GF-D8 (cell line): ENCODE results near the gene CKAP2.
"Not testable (repeated sequence)": the region's sequence is repeated elsewhere in the genome, so short reads cannot be mapped to it uniquely, and the experiment has no call there.

Experiments
- DNase-seq: peaks from one replicate; lab custom pipeline; 2025; lab: John Stamatoyannopoulos, UW

Gene CKAP2

GRCh38 chr13:52452470-52452869, 2.8 kb upstream of the CKAP2 start:
- DNase-seq, result no peak

- DNase-seq, result peak; percentile 15
Measured at GRCh38 chr13:52454459-52454819, 839 bp upstream of the CKAP2 start.

DNA sequence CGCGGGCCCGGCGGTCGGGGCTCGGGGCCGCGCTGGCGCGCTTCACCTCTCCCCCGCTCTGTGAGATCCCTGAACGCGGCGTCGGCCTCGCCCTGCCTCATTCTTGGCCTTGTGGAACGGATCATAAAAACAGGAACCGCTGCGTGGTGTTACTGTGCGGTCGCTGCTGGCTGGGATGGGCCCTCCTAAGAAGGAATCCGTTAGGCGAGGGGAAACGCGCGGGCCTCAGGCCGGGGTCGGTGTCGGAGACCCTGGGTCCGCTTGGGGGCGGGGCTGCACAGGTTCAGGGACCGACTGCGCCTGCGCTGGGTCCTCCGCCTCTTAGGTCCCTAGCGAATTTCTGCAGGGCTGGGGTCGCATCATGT, 381 bp downstream of the CKAP2 start:
- peak; percentile 79 for DNase-seq

DNA sequence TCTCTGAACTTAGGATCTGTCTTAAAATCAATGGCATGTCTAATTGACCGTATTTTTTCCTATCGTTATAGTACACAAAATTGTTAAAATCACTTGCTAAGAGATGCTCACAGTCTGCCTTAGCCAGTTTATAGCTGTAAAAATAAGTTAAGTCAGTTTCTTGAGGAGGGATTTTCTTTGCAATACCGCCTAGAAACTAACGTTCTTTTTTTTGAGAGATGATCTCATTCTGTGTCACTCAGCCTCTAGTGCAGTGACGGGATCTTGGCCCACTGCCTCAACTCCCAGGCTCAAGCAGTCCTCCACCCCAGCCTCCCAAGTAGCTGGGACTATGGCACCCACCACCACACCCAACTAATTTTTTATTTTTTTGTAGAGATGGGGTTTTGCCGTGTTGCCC, 4.4 kb downstream of the CKAP2 start:
- no peak for DNase-seq

- no peak for DNase-seq
Measured at GRCh38 chr13:52461265-52461664, 6.0 kb downstream of the CKAP2 start.

DNA sequence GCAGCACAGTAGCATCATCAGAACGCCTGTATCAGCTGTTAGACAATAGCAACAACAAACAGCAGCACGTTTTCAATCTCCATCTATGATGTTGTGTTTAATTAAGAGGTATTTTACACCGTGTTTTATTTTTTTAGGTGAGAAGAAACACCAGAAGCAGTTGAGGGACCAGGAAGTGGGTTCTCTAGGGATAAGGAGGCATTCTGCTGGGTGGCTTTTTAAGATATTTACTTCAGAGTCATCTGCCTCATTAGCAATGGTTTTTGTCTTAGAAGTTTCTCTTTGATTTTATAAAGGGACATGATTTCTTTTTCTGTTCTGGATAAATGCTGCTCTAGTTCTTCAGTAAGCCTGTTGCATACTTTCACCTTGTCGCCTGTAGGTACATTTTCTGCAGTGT, 8.2 kb downstream of the CKAP2 start:
- no peak for DNase-seq

- not testable (repeated sequence) for DNase-seq
Measured at GRCh38 chr13:52468487-52468886, 13.2 kb downstream of the CKAP2 start.

- not testable (repeated sequence) for DNase-seq
Measured at GRCh38 chr13:52480677-52481428, 25.6 kb downstream of the CKAP2 start.

DNA sequence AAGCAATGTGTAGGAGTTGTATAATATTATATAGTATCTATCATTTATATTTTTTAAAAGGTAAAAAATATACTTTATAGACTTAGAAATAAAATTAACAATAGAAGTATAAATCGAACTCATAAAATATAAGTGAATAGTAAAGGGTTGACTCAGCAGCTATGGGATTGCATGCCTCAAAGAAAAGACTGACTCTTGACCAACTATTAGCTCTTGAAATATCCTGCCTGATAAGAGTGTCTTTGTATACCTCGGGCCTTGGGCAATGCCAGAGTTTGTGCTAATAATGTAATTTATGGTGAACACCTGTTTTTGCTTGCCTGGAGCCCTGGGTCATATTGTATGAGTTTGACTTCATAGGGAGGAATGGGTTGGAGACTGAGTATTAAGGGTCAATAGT, 31.8 kb downstream of the CKAP2 start:
- not testable (repeated sequence) for DNase-seq

GRCh38 chr13:52488763-52489162, 33.5 kb downstream of the CKAP2 start:
- not testable (repeated sequence) for DNase-seq

DNA sequence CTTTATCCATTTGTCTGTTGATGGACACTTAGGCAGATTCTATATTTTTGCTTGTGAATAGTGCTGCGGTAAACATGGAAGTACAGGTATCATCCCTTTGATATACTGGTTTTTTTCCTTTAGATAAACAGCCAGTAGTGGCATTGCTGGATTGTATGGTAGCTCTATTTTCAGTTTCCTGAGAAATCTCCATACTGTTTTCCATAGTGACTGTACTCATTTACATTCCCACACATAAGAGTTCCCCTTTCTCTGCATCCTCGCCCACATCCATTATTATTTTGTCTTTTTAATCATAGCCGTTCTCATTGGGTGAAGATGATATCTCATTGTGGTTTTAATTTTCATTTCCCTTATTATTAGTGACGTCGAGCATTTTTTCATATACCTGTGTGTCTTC, 35.7 kb downstream of the CKAP2 start:
- not testable (repeated sequence) for DNase-seq

GRCh38 chr13:52494241-52494640, 39.0 kb downstream of the CKAP2 start:
- not testable (repeated sequence) for DNase-seq

DNA sequence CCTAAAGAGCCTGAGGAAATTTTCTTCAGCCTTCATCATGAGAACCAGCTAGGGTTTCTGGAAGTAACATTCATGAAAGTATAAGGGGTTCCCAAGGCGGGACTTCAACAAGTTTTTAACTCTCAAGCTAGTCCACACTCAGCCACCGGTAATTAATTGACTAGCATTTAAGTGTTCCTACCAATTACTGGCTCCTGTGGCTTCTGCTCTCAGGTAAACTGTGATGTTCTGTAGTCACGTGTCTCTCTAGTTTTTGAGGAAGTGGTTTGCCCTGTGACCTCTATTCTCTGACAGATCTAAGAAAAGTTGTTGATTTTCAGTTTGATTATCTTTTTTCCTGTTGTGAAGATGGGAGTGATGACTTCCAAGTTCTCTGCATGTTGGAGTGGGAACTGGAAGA, 42.7 kb downstream of the CKAP2 start:
- DNase-seq, result not testable (repeated sequence)

DNA sequence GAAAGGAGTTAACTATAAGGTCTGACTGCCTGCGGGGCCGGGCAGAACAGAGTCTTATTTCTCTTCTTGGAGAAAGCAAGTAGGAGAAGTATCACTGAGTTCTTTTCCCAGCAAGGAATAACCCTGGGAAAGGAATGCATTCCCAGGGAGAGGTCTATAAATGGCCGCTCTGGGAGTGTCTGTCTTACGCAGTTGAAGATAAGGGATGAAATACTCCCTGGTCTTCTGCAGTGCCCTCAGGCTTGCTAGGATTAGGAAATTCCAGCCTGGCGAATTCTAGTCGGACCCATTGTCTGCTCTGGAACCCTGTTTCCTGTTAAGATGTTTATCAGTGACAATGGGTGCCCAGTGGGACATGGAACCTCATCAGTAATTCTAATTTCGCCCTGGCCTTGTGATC, 47.0 kb downstream of the CKAP2 start:
- DNase-seq, result not testable (repeated sequence)

- not testable (repeated sequence) for DNase-seq
Measured at GRCh38 chr13:52505843-52506242, 50.6 kb downstream of the CKAP2 start.

GRCh38 chr13:52509532-52509931, 54.3 kb downstream of the CKAP2 start:
- not testable (repeated sequence) for DNase-seq

GRCh38 chr13:52510221-52510797, 55.0 kb downstream of the CKAP2 start:
- not testable (repeated sequence) for DNase-seq

DNA sequence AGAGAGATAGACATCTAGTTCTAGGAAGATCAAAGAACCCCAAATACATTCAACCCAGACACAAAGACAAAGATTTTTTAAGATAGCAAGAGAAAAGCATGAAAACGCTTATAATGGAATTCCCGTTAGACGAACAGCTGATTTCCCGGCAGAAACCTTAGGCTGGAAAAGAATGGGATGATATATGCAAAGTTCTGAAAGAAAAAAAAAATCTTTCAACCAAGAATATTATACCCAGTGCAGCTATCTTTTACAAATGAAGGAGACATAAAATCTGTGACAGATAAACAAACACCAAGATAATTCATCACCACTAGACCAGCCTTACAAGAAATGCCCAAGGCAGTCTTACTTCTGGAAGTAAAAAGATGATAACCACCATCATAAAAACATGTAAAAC, 56.3 kb downstream of the CKAP2 start:
- DNase-seq, result not testable (repeated sequence)

DNA sequence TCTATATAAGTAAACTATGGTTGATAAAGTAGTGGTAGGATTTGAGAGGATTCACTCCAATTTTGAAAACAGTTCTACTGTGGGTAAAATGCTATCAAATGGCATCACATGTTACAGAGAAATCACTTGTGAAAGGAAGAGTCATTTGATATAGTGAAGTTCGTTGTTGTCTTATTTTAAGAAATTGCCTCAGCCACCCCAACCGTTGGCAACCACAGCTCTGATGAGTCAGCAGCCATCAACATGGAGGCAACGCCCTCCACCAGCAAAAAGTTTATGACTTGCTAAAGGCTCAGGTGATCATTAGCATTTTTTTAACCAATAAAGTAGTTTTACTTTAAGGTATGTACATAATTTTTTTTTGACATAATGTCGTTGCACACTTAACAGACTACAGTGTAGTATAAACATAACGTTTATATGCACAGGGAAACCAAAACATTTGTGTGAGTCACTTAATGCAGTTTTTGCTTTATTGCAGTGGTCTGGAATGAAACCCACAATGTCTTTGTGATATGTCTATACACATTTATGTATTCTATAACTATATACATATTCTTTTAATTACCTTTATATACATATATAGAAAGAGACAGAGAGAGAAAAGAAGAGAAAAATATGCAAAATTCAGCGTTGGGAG, 58.8 kb downstream of the CKAP2 start:
- DNase-seq, result peak; percentile 31

DNA sequence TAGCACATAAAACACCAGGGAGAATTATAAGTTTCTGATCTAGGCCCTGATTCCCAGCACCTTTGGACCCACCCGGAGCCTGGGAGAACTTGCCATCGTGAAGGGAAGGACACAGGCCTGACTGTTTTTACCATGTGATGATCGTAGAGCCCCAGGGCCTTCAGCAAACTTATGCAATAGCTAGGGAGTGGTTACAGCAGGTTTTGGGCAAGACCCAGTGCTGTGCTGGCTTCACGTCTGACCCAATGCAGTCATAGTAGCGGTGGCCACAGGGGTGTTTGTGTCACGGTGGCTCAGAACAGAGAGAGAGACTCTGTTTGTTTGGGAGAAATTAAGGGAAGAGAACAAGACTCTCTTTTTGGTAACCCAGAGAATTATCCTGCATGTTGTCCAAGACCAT, 68.0 kb downstream of the CKAP2 start:
- DNase-seq, result not testable (repeated sequence)
